GM23338 (cell line): Measurements from ENCODE around the gene CNTN1. TPM values are rescaled to one million over a fixed set of nuclear protein-coding genes. Genes with fewer than 3 reads are reported as not detected.

Experiments
- ATAC-seq: fragments of 200-7000 bp; cut with Tn5 transposase; 3 replicates; pipeline ENCODE4 v1.9.1; 2020
- DNase-seq: peaks from one replicate; pipeline ENCODE4 v3.0.0-alpha.2; 2015; ENCODE audit warnings: low spot score
- H2AFZ ChIP-seq: fragments of 200-600 bp; sonication (generic); 2 replicates; pipeline ENCODE4 v1.8.0; 2016; ENCODE audit warnings: antibody characterized with exemption, mild to moderate bottlenecking, moderate library complexity
- H3F3A ChIP-seq: fragments of 200-600 bp; sonication (generic); replicated peaks from 2 replicates; pipeline ENCODE4 v1.8.0; 2017; ENCODE audit warnings: antibody characterized with exemption, mixed run types, low read depth
- H3K27ac ChIP-seq: fragments of 200-600 bp; sonication (generic); 2 replicates; pipeline ENCODE4 v1.6.1; 2016; ENCODE audit warnings: low read depth
- H3K27me3 ChIP-seq: fragments of 200-600 bp; sonication (generic); 2 replicates; pipeline ENCODE4 v1.8.0; 2016; ENCODE audit warnings: mild to moderate bottlenecking, mixed run types, moderate library complexity; ENCODE audit not compliant: insufficient read depth
- H3K36me3 ChIP-seq: fragments of 200-600 bp; sonication (generic); 2 replicates; pipeline ENCODE4 v1.8.0; 2016; ENCODE audit warnings: mild to moderate bottlenecking; ENCODE audit not compliant: insufficient read depth
- H3K4me1 ChIP-seq: fragments of 200-600 bp; sonication (generic); 2 replicates; pipeline ENCODE4 v1.8.0; 2016; ENCODE audit warnings: mild to moderate bottlenecking, moderate library complexity; ENCODE audit not compliant: insufficient read depth
- H3K4me2 ChIP-seq: fragments of 200-600 bp; sonication (generic); 2 replicates; pipeline ENCODE4 v1.7.1; 2017; ENCODE audit warnings: mixed run types
- H3K4me3 ChIP-seq: fragments of 200-600 bp; sonication (generic); 2 replicates; pipeline ENCODE4 v1.6.1; 2016; ENCODE audit warnings: mixed run types
- H3K79me2 ChIP-seq: fragments of 200-600 bp; sonication (generic); replicated peaks from 2 replicates; pipeline ENCODE4 v1.8.0; 2017; ENCODE audit warnings: mild to moderate bottlenecking; ENCODE audit not compliant: insufficient read depth
- H3K9me2 ChIP-seq: fragments of 200-600 bp; sonication (generic); 2 replicates; pipeline ENCODE4 v1.8.0; 2017; ENCODE audit not compliant: insufficient read depth
- H4K20me1 ChIP-seq: fragments of 200-600 bp; sonication (generic); replicated peaks from 2 replicates; pipeline ENCODE4 v1.8.0; 2017; ENCODE audit warnings: mild to moderate bottlenecking; ENCODE audit not compliant: insufficient read depth
- H3K27ac Mint-ChIP-seq: 2 replicates; pipeline ENCODE4 v1.8.0; 2020; ENCODE audit warnings: inconsistent platforms, mild to moderate bottlenecking, moderate library complexity, mixed read lengths
- H3K27me3 Mint-ChIP-seq: 3 replicates; pipeline ENCODE4 v1.8.0; 2022; ENCODE audit warnings: low read depth, mild to moderate bottlenecking, moderate library complexity, mixed read lengths, inconsistent platforms; ENCODE audit not compliant: insufficient read depth, poor library complexity
- H3K36me3 Mint-ChIP-seq: 3 replicates; pipeline ENCODE4 v1.8.0; 2021; ENCODE audit warnings: low read depth, mild to moderate bottlenecking, inconsistent platforms, moderate library complexity, mixed read lengths
- H3K4me1 Mint-ChIP-seq: 3 replicates; pipeline ENCODE4 v1.8.0; 2020; ENCODE audit warnings: mild to moderate bottlenecking, inconsistent platforms, mixed read lengths
- H3K4me3 Mint-ChIP-seq: 3 replicates; pipeline ENCODE4 v1.8.0; 2021; ENCODE audit warnings: moderate library complexity, mild to moderate bottlenecking, inconsistent platforms, mixed read lengths
- H3K9me3 Mint-ChIP-seq: 3 replicates; pipeline ENCODE4 v1.8.0; 2020; ENCODE audit warnings: moderate library complexity, mild to moderate bottlenecking, inconsistent platforms, mixed read lengths
- CREB1 ChIP-seq: fragments of 250-450 bp; sonication (Bioruptor Pico); IDR thresholded peaks from 2 replicates; pipeline ENCODE4 v1.5.0; 2020; ENCODE audit warnings: low read depth, mild to moderate bottlenecking, moderate library complexity
- CTCF ChIP-seq, 2 experiments: fragments of 200-600 bp in 1 of 2; sonication (generic) in 1 of 2; conservative IDR thresholded peaks; 2 replicates each; pipeline versions ENCODE4 v1.5.1 to v1.6.1; 2016 to 2017; ENCODE audit warnings: antibody characterized with exemption in 2 of 2, low read depth in 2 of 2, mild to moderate bottlenecking in 2 of 2, moderate library complexity in 1 of 2
- ETS1 ChIP-seq: IDR thresholded peaks from 2 replicates; pipeline ENCODE4 v1.6.1; 2016; ENCODE audit warnings: antibody characterized with exemption
- EZH2 ChIP-seq: fragments of 200-600 bp; sonication (generic); IDR thresholded peaks from one replicate; pipeline ENCODE4 v1.8.0; 2017; ENCODE audit warnings: antibody characterized with exemption, mild to moderate bottlenecking, low read depth; ENCODE audit not compliant: unreplicated experiment
- EZH2phosphoT487 ChIP-seq: fragments of 200-600 bp; sonication (generic); IDR thresholded peaks from one replicate; pipeline ENCODE4 v1.8.1; 2018; ENCODE audit warnings: antibody characterized with exemption; ENCODE audit not compliant: unreplicated experiment
- JUNB ChIP-seq: IDR thresholded peaks from one replicate; pipeline ENCODE4 v1.6.1; 2016; ENCODE audit warnings: antibody characterized with exemption; ENCODE audit not compliant: unreplicated experiment
- NANOG ChIP-seq: IDR thresholded peaks from 2 replicates; pipeline ENCODE4 v1.6.1; 2016; ENCODE audit warnings: antibody characterized with exemption, borderline replicate concordance
- POLR2AphosphoS5 ChIP-seq: IDR thresholded peaks from 2 replicates; pipeline ENCODE4 v1.6.1; 2016; ENCODE audit warnings: antibody characterized with exemption, low read depth
- REST ChIP-seq: IDR thresholded peaks from one replicate; pipeline ENCODE4 v1.6.1; 2018; ENCODE audit warnings: antibody characterized with exemption; ENCODE audit not compliant: unreplicated experiment
- ZNF114 ChIP-seq: fragments of 250-450 bp; sonication (Bioruptor Pico); IDR thresholded peaks from 2 replicates; pipeline ENCODE4 v1.5.0; 2020; ENCODE audit warnings: mild to moderate bottlenecking, moderate library complexity
- ZNF331 ChIP-seq: fragments of 250-450 bp; sonication (Bioruptor Pico); IDR thresholded peaks from 2 replicates; pipeline ENCODE4 v1.5.0; 2020; ENCODE audit warnings: low read depth, mild to moderate bottlenecking, moderate library complexity
- ZNF462 ChIP-seq: fragments of 250-450 bp; sonication (Bioruptor Pico); IDR thresholded peaks from 2 replicates; pipeline ENCODE4 v1.5.0; 2020; ENCODE audit warnings: mild to moderate bottlenecking, moderate library complexity
- polyA plus RNA-seq: library from polyadenylated mRNA; unstranded; fragments of >200 nt; fragmentation: Nextera tagmentation; extraction: Ambion mirVana; gene quantifications from 2 replicates; pipeline ENCODE4 v1.2.1, GENCODE V29; 2016
- total RNA-seq: library from RNA; depleted of rRNA; stranded (reverse); fragments of >200 nt; shearing (Covaris generic); gene quantifications from 2 replicates; pipeline ENCODE4 v1.2.3, GENCODE V29; 2014

The CNTN1 gene
- total and polyA plus RNA-seq, 2 experiments from 2014 or later: 5.0 to 27.0 TPM

- Histone ChIP-seq H3F3A (no peaks in the 10 kb centered on the region; the same call in 1 of the 2 replicates), H3K4me2 (peak overlapping the region; percentile 93), H3K36me3 (no peaks in the 10 kb centered on the region), H4K20me1 (no peaks in the 10 kb centered on the region), H3K4me1 (peaks cover 16% of the 10 kb centered on the region), H3K9me2 (no peaks in the 10 kb centered on the region), H2AFZ (peak overlapping the region; percentile 92), H3K27me3 (no peaks in the 10 kb centered on the region), H3K79me2 (no peaks in the 10 kb centered on the region; the same call in 1 of the 2 replicates), H3K4me3 (peak overlapping the region; percentile 82), H3K27ac (no peak overlapping the region)
- Mint-ChIP-seq H3K4me1 (peaks cover 11% of the 10 kb centered on the region), H3K4me3 (peak overlapping the region; percentile 92), H3K36me3 (no peaks in the 10 kb centered on the region), H3K27me3 (peaks cover 6% of the 10 kb centered on the region), H3K9me3 (no peaks in the 10 kb centered on the region), H3K27ac (no peak overlapping the region)
- peak; percentile 65 for DNase-seq
- no peak for TF ChIP-seq ZNF462
- no peak for TF ChIP-seq CTCF (conservative IDR thresholded peaks at IDR 0.05; ENCODE audit: low read depth in 2 of 2)
- no peak for TF ChIP-seq ZNF114
- TF ChIP-seq ETS1: no peak
- TF ChIP-seq EZH2phosphoT487: no peak
- TF ChIP-seq NANOG: no peak
- no peak for TF ChIP-seq ZNF331
- no peak for TF ChIP-seq JUNB
- TF ChIP-seq POLR2AphosphoS5: no peak
- TF ChIP-seq CREB1 (CRISPR knock-in tag): no peak
- TF ChIP-seq EZH2: no peak
- no peak for TF ChIP-seq REST
- ATAC-seq: peak; percentile 48
These were observed 547 bp downstream of the CNTN1 start for GRCh38 chr12:40692765-40693206.
